Right lobe of liver (tissue), 6 donors: Measurements from ENCODE around the gene TAMM41. TPM values are rescaled to one million over a fixed set of nuclear protein-coding genes. Genes with fewer than 3 reads are reported as not detected.
A peak's percentile ranks its signal among the peaks of the same experiment; 100 is the strongest.

Source experiments
- ATAC-seq, 4 donors: fragments of 200-7000 bp; cut with Tn5 transposase; one replicate each; pipeline ENCODE4 v1.9.1; 2020; ENCODE audit warnings: mild to moderate bottlenecking in 4 of 4, moderate library complexity in 4 of 4
- DNase-seq, 3 donors: peaks; one replicate each; pipeline ENCODE4 v3.0.0-alpha.2; 2020
- H3K27ac ChIP-seq, 3 donors: fragments of 200-600 bp; one replicate each; pipeline ENCODE4 v1.8.0; 2022
- H3K27me3 ChIP-seq, 2 donors: fragments of 200-600 bp; one replicate each; pipeline ENCODE4 v1.8.0; 2022
- H3K36me3 ChIP-seq, 4 donors: fragments of 200-600 bp; sonication (generic) in 1 of 4; one replicate each; pipeline versions ENCODE4 v1.5.1 to v1.8.0; 2017 to 2022; ENCODE audit warnings: control low read depth in 1 of 4
- H3K4me1 ChIP-seq, 4 donors: fragments of 200-600 bp; sonication (generic) in 1 of 4; one replicate each; pipeline versions ENCODE4 v1.5.1 to v1.8.0; 2017 to 2022; ENCODE audit warnings: control low read depth in 1 of 4
- H3K4me3 ChIP-seq, 3 donors: fragments of 200-600 bp; one replicate each; pipeline ENCODE4 v1.8.0; 2022
- H3K9me3 ChIP-seq, 4 donors: fragments of 200-600 bp; sonication (generic) in 1 of 4; one replicate each; pipeline versions ENCODE4 v1.5.1 to v1.8.0; 2017 to 2022; ENCODE audit warnings: control low read depth in 1 of 4
- POLR2A ChIP-seq: fragments of 450-650 bp; IDR thresholded peaks from one replicate; pipeline ENCODE4 v1.6.1; 2017; ENCODE audit warnings: antibody characterized with exemption, mild to moderate bottlenecking
- WGBS: methylation state at CpG from one replicate; pipeline ENCODE4 v1.1.6; 2018; ENCODE audit warnings: low coverage, low lambda C conversion rate; ENCODE audit not compliant: insufficient coverage; ENCODE audit errors: missing lambda C conversion rate; 5-methylcytosine and 5-hydroxymethylcytosine counted together
- intact Hi-C, 2 donors: fragments of 100-400 bp; cut with DNase I; formaldehyde crosslinking; loops; one replicate each; pipeline versions ENCODE4 v1.11.2 to v1.14.1; 2022
- total RNA-seq, 6 experiments: library from RNA; depleted of rRNA in 2 of 6; stranded (reverse); fragments of >200 nt in 2 of 6; fragmentation: NEBNext Ultra II Directional in 3 of 6; extraction: Animal tissue kit (Norgen Biotek cat#: 25700) in 3 of 6; gene quantifications; one replicate each; pipeline versions ENCODE4 v1.1.0 to v1.2.4, GENCODE V29; 2016 to 2023
- TF ChIP-seq, protein P1 (sequence below), 4 donors: fragments of 200-600 bp in 3 of 4; fragments of 450-650 bp in 1 of 4; IDR thresholded peaks; one replicate each; pipeline versions ENCODE4 v1.5.1 to v1.8.0; 2016 to 2022; ENCODE audit warnings: antibody characterized with exemption in 4 of 4, mild to moderate bottlenecking in 2 of 4
- donor health status: DM: no; HTN: yes; CAD: no.
- donor health status: DM: no; HTN: no; CAD: no.
- donor health status: DM: no; HTN: no; CAD: no.
- donor health status: DM: no; HTN: yes; CAD: no.
- donor health status: DM: no; HTN: yes; CAD: no.

The TAMM41 gene
- total RNA-seq, 6 experiments from 2014 or later: 4.5 to 8.3 (median 7.0) TPM

DNA sequence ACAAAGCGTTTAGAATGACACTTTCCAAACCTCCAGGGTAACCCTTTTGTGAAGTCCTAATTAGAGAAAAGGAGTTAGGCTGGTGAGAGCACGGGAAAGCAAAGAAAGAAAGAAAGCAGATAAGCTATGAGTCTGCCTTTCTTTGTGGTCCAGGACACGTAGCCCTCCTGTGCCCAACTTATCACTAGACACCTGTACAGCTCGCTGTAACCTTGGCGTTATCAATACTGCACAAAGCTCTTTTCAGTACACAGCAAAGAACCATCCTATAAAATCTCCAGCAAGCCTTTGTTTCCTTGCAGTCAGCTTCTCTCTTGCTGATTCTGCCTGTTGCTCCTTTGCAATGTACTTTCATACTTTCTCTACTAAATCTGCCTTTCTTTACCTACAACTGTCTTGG is 6.8 kb upstream of the TAMM41 start:
- no peak overlapping the region for H3K27ac ChIP-seq
- DNase-seq (no peak), ATAC-seq (no peak)
- H3K4me1 ChIP-seq: no peaks in the 10 kb centered on the region
- no peaks in the 10 kb centered on the region for H3K9me3 ChIP-seq
- no peaks in the 10 kb centered on the region for H3K27me3 ChIP-seq
- intact Hi-C loops: no loop called here
- H3K36me3 ChIP-seq: no peaks in the 10 kb centered on the region
- WGBS: 61% methylated on average over 5 of the region's 5 CpGs
- no peak overlapping the region for H3K4me3 ChIP-seq
- TF ChIP-seq, protein P1, sequence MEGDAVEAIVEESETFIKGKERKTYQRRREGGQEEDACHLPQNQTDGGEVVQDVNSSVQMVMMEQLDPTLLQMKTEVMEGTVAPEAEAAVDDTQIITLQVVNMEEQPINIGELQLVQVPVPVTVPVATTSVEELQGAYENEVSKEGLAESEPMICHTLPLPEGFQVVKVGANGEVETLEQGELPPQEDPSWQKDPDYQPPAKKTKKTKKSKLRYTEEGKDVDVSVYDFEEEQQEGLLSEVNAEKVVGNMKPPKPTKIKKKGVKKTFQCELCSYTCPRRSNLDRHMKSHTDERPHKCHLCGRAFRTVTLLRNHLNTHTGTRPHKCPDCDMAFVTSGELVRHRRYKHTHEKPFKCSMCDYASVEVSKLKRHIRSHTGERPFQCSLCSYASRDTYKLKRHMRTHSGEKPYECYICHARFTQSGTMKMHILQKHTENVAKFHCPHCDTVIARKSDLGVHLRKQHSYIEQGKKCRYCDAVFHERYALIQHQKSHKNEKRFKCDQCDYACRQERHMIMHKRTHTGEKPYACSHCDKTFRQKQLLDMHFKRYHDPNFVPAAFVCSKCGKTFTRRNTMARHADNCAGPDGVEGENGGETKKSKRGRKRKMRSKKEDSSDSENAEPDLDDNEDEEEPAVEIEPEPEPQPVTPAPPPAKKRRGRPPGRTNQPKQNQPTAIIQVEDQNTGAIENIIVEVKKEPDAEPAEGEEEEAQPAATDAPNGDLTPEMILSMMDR (IDR thresholded peaks at IDR 0.05): no peak
- no peak for TF ChIP-seq POLR2A

DNA sequence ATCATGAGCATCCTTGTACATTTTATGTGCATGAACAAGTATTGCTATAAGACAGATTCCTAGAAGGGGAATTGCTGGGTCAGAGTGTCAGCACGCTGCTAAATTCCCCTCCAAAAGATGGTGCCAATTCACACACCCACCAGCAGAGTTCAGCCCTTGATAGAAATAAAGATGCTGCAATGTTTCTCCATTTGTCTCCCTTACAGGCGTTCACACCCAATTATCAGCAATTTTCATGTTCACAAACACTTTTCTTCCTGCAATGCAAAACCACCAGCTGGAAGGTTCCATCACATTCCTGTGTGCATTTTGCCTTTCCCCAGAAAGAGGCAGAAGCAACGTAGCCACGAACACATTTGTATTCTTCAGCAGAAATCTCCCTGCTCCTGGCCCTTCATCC is 3.3 kb upstream of the TAMM41 start:
- TF ChIP-seq, protein P1 (IDR thresholded peaks at IDR 0.05): no peak
- TF ChIP-seq POLR2A: no peak
- H3K4me1 ChIP-seq: peaks cover 0 to 13% (median 3%) of the 10 kb centered on the region in 4 donors
- no peaks in the 10 kb centered on the region for H3K36me3 ChIP-seq
- no peak for ATAC-seq
- intact Hi-C loops: no loop called here
- DNase-seq: no peak
- no peaks in the 10 kb centered on the region for H3K27me3 ChIP-seq
- H3K27ac ChIP-seq: no peak overlapping the region
- H3K4me3 ChIP-seq: no peak overlapping the region
- H3K9me3 ChIP-seq: no peaks in the 10 kb centered on the region
- WGBS: 80% methylated on average over 4 of the region's 4 CpGs

DNA sequence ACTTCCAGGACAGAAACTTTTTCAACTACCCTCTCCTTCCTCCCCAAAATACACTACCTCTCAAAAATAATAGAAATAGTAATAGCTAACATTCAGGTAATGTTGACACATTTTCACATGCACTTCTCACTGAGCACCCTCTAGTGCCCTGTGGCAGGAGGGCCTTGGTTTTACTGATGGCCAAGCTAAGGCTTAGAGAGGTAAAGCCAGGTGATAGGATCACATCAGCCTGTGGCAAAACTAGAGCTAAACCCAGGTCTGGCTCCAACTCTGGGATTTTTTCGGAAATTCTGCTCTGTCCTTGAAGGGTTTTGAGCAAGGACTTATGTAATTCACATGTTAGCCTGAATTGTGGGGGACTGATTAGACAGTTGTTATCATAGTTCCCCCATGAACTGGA is 922 bp upstream of the TAMM41 start:
- DNase-seq: no peak
- WGBS: 77% methylated on average over 1 of the region's 1 CpG
- H3K27ac ChIP-seq: no peak overlapping the region

DNA sequence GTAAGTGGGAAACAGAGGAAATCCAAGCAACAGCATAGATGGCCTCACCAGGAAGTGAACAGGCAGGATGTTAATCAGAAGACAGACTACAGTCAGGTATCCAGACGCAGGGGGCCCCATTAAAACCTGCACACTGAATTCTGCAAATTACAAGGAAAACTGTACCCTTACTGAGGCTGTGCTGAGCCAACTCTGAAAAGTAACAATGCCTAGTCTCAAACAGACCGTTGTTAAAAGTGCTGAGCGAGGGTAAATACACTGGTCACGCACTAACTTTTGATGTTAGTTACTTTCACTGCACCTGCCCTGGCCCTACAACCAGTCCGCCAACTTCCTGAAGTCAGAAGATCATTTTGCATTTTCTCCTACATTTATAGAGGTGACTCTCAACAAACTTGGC is 1.0 kb downstream of the TAMM41 start:
- peaks cover 0 to 15% (median 2%) of the 10 kb centered on the region in 4 donors for H3K36me3 ChIP-seq
- no peaks in the 10 kb centered on the region for H3K27me3 ChIP-seq
- intact Hi-C loops: no loop called here
- no peak for ATAC-seq
- H3K9me3 ChIP-seq: no peaks in the 10 kb centered on the region
- 2% methylated on average over 5 of the region's 5 CpGs for WGBS
- peak overlapping the region; percentile 70 to 94 (median 94) for H3K4me3 ChIP-seq
- no peak for DNase-seq
- peaks cover 0 to 14% (median 3%) of the 10 kb centered on the region in 4 donors for H3K4me1 ChIP-seq
- TF ChIP-seq, protein P1 (IDR thresholded peaks at IDR 0.05): no peak
- TF ChIP-seq POLR2A: no peak
- H3K27ac ChIP-seq: peak overlapping the region in 1 of 3 donors; percentile 71

More for the DNA sequence above, 922 bp upstream of the TAMM41 start:
- H3K4me1 ChIP-seq: peaks cover 0 to 14% (median 3%) of the 10 kb centered on the region in 4 donors
- TF ChIP-seq, protein P1 (IDR thresholded peaks at IDR 0.05): no peak
- TF ChIP-seq POLR2A: no peak
- intact Hi-C loops: no loop called here
- no peaks in the 10 kb centered on the region for H3K9me3 ChIP-seq
- H3K27me3 ChIP-seq: no peaks in the 10 kb centered on the region
- ATAC-seq: no peak
- H3K36me3 ChIP-seq: peaks cover 0 to 11% (median 2%) of the 10 kb centered on the region in 4 donors
- peak overlapping the region in 1 of 3 donors; percentile 94 for H3K4me3 ChIP-seq

DNA sequence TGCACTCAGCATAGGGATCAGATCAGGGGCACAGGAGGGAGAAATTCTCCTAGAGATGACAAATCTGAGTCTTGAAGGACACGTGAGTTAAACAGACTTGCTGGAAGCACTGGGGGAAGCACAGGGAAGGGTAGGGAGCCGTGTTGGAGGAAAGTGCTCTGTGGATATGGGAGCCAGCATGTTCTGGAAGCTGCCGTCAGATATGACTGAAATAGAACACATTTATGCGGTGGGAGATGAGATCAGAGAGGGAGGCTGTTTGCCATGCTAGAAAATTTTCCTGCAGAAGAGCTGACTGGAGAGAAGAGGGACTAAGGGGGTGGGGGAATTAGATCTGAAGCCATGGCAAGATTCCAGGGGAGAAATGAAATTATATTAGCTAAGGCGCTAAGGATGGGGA is 1.8 kb downstream of the TAMM41 start:
- Histone ChIP-seq H3K9me3 (no peaks in the 10 kb centered on the region), H3K36me3 (peaks cover 0 to 15% (median 2%) of the 10 kb centered on the region in 4 donors), H3K4me1 (peaks cover 0 to 14% (median 3%) of the 10 kb centered on the region in 4 donors), H3K27ac (no peak overlapping the region), H3K27me3 (no peaks in the 10 kb centered on the region), H3K4me3 (no peak overlapping the region)
- ATAC-seq (no peak), DNase-seq (no peak)
- 72% methylated on average over 5 of the region's 5 CpGs for WGBS
- intact Hi-C loops: no loop called here
- TF ChIP-seq POLR2A: no peak
- TF ChIP-seq, protein P1 (IDR thresholded peaks at IDR 0.05): no peak
